ENCODE data around the gene TMEM54. TPM values are rescaled to one million over a fixed set of nuclear protein-coding genes. Genes with fewer than 3 reads are reported as not detected.
"Not testable (repeated sequence)": the region's sequence is repeated elsewhere in the genome, so short reads cannot be mapped to it uniquely, and the experiment has no call there.

The TMEM54 gene
- total and polyA plus RNA-seq, 7 experiments from 2014 or later = not detected

- no peaks in the 10 kb centered on the region for H3K27me3 ChIP-seq (ENCODE audit: control insufficient read depth in 2 of 2, insufficient read depth in 2 of 2, low read length in 2 of 2)
- Mint-ChIP-seq H3K27me3 (peaks cover 0 to 17% (median 5%) of the 10 kb centered on the region in 5 donors), H3K9me3 (no peaks in the 10 kb centered on the region), H3K4me1 (no peaks in the 10 kb centered on the region), H3K36me3 (no peaks in the 10 kb centered on the region), H3K4me3 (no peak overlapping the region), H3K27ac (no peak overlapping the region)
- no peak for ATAC-seq
- H3K4me1 ChIP-seq (ENCODE audit: control insufficient read depth in 2 of 2, insufficient read depth in 2 of 2, low read length in 2 of 2) = no peaks in the 10 kb centered on the region
- H3K36me3 ChIP-seq (ENCODE audit: control insufficient read depth in 2 of 3, insufficient read depth in 3 of 3, low read length in 3 of 3) = no peaks in the 10 kb centered on the region
- H3K9me3 ChIP-seq (ENCODE audit: control insufficient read depth in 2 of 3, low read length in 3 of 3) = no peaks in the 10 kb centered on the region
- H3K27ac ChIP-seq (ENCODE audit: low read depth, low read length) = no peak overlapping the region
- POLR2A ChIA-PET = no interaction called here
- no peak overlapping the region for H3K4me3 ChIP-seq (ENCODE audit: low read length)
- CTCF ChIA-PET = no interaction called here
- intact Hi-C loops (cut with micrococcal nuclease) = no loop called here
- DNase-seq = no peak
Measured at GRCh38 chr1:32910319-32910718, 9.1 kb upstream of the TMEM54 start.

GRCh38 chr1:32907435-32907834 is 6.2 kb upstream of the TMEM54 start:
- no peaks in the 10 kb centered on the region for H3K4me1 ChIP-seq (ENCODE audit: control insufficient read depth in 2 of 2, insufficient read depth in 2 of 2, low read length in 2 of 2)
- H3K27ac ChIP-seq (ENCODE audit: low read depth, low read length) = no peak overlapping the region
- no peaks in the 10 kb centered on the region for H3K36me3 ChIP-seq (ENCODE audit: control insufficient read depth in 2 of 3, insufficient read depth in 3 of 3, low read length in 3 of 3)
- Mint-ChIP-seq H3K27ac (no peak overlapping the region), H3K4me1 (no peaks in the 10 kb centered on the region), H3K9me3 (no peaks in the 10 kb centered on the region), H3K27me3 (peaks cover 9 to 36% (median 10%) of the 10 kb centered on the region in 5 donors), H3K4me3 (no peak overlapping the region), H3K36me3 (no peaks in the 10 kb centered on the region)
- ChIA-PET CTCF (no interaction called here), POLR2A (no interaction called here)
- H3K4me3 ChIP-seq (ENCODE audit: low read length) = no peak overlapping the region
- no peak for ATAC-seq
- DNase-seq = no peak
- intact Hi-C loops (cut with micrococcal nuclease) = no loop called here
- no peaks in the 10 kb centered on the region for H3K27me3 ChIP-seq (ENCODE audit: control insufficient read depth in 2 of 2, insufficient read depth in 2 of 2, low read length in 2 of 2)
- H3K9me3 ChIP-seq (ENCODE audit: control insufficient read depth in 2 of 3, low read length in 3 of 3) = no peaks in the 10 kb centered on the region

- no peak overlapping the region for H3K4me3 ChIP-seq (ENCODE audit: low read length)
- intact Hi-C loops (cut with micrococcal nuclease) = no loop called here
- no peak for DNase-seq
- H3K27ac Mint-ChIP-seq = no peak overlapping the region
- ChIA-PET POLR2A (no interaction called here), CTCF (no interaction called here)
- peaks cover 0 to 6% (median 2%) of the 10 kb centered on the region in 7 donors for H3K4me1 Mint-ChIP-seq
- H3K36me3 ChIP-seq (ENCODE audit: control insufficient read depth in 2 of 3, insufficient read depth in 3 of 3, low read length in 3 of 3) = no peaks in the 10 kb centered on the region
- ATAC-seq = no peak
- H3K4me3 Mint-ChIP-seq = no peak overlapping the region
- H3K36me3 Mint-ChIP-seq = no peaks in the 10 kb centered on the region
- H3K27me3 ChIP-seq (ENCODE audit: control insufficient read depth in 2 of 2, insufficient read depth in 2 of 2, low read length in 2 of 2) = no peaks in the 10 kb centered on the region
- H3K9me3 Mint-ChIP-seq = no peaks in the 10 kb centered on the region
- H3K27ac ChIP-seq (ENCODE audit: low read depth, low read length) = no peak overlapping the region
- H3K4me1 ChIP-seq (ENCODE audit: control insufficient read depth in 2 of 2, insufficient read depth in 2 of 2, low read length in 2 of 2) = no peaks in the 10 kb centered on the region
- H3K9me3 ChIP-seq (ENCODE audit: control insufficient read depth in 2 of 3, low read length in 3 of 3) = no peaks in the 10 kb centered on the region
- peaks cover 16 to 43% (median 18%) of the 10 kb centered on the region in 5 donors for H3K27me3 Mint-ChIP-seq
Measured at GRCh38 chr1:32906654-32907053, 5.5 kb upstream of the TMEM54 start.

- POLR2A ChIA-PET; DNase-seq; H3K36me3 Mint-ChIP-seq; H3K27me3 ChIP-seq (ENCODE audit: control insufficient read depth in 2 of 2, insufficient read depth in 2 of 2, low read length in 2 of 2); H3K4me1 ChIP-seq (ENCODE audit: control insufficient read depth in 2 of 2, insufficient read depth in 2 of 2, low read length in 2 of 2); H3K27ac ChIP-seq (ENCODE audit: low read depth, low read length); H3K9me3 ChIP-seq (ENCODE audit: control insufficient read depth in 2 of 3, low read length in 3 of 3); CTCF ChIA-PET; ATAC-seq; H3K4me3 Mint-ChIP-seq; H3K36me3 ChIP-seq (ENCODE audit: control insufficient read depth in 2 of 3, insufficient read depth in 3 of 3, low read length in 3 of 3); H3K27ac Mint-ChIP-seq; intact Hi-C loops (cut with micrococcal nuclease); H3K9me3 Mint-ChIP-seq; H3K4me1 Mint-ChIP-seq; H3K4me3 ChIP-seq (ENCODE audit: low read length): not testable (repeated sequence)
- H3K27me3 Mint-ChIP-seq = peaks cover 20 to 49% (median 22%) of the 10 kb centered on the region in 5 donors
Measured at GRCh38 chr1:32905588-32905987, 4.4 kb upstream of the TMEM54 start.

GRCh38 chr1:32904797-32905196 is 3.6 kb upstream of the TMEM54 start:
- no peaks in the 10 kb centered on the region for H3K36me3 Mint-ChIP-seq
- Histone ChIP-seq H3K27me3 (ENCODE audit: control insufficient read depth in 2 of 2, insufficient read depth in 2 of 2, low read length in 2 of 2) (peaks cover 0 to 9% of the 10 kb centered on the region in 2 donors), H3K4me3 (ENCODE audit: low read length) (no peak overlapping the region), H3K36me3 (ENCODE audit: control insufficient read depth in 2 of 3, insufficient read depth in 3 of 3, low read length in 3 of 3) (no peaks in the 10 kb centered on the region), H3K27ac (ENCODE audit: low read depth, low read length) (no peak overlapping the region), H3K9me3 (ENCODE audit: control insufficient read depth in 2 of 3, low read length in 3 of 3) (no peaks in the 10 kb centered on the region), H3K4me1 (ENCODE audit: control insufficient read depth in 2 of 2, insufficient read depth in 2 of 2, low read length in 2 of 2) (peaks cover 0 to 5% of the 10 kb centered on the region in 2 donors)
- intact Hi-C loops (cut with micrococcal nuclease) = no loop called here
- DNase-seq = no peak
- H3K4me1 Mint-ChIP-seq = peaks cover 0 to 11% (median 8%) of the 10 kb centered on the region in 7 donors
- CTCF ChIA-PET = interaction anchor here (0.5 kb wide), 1 partner anchor 13 kb away, joined by 3 read pairs; no protein-coding TSS in a partner anchor
- no peak overlapping the region for H3K4me3 Mint-ChIP-seq
- ATAC-seq = no peak
- no peaks in the 10 kb centered on the region for H3K9me3 Mint-ChIP-seq
- H3K27ac Mint-ChIP-seq = no peak overlapping the region
- peaks cover 24 to 57% (median 26%) of the 10 kb centered on the region in 5 donors for H3K27me3 Mint-ChIP-seq
- POLR2A ChIA-PET = no interaction called here

- H3K4me3 ChIP-seq (ENCODE audit: low read length) = no peak overlapping the region
- CTCF ChIA-PET = interaction anchor here (0.5 kb wide), 1 partner anchor 12 kb away, joined by 3 read pairs; no protein-coding TSS in a partner anchor
- H3K36me3 ChIP-seq (ENCODE audit: control insufficient read depth in 2 of 3, insufficient read depth in 3 of 3, low read length in 3 of 3) = no peaks in the 10 kb centered on the region
- H3K9me3 Mint-ChIP-seq = no peaks in the 10 kb centered on the region
- intact Hi-C loops (cut with micrococcal nuclease) = no loop called here
- DNase-seq (no peak), ATAC-seq (no peak)
- H3K4me3 Mint-ChIP-seq = no peak overlapping the region
- H3K27ac ChIP-seq (ENCODE audit: low read depth, low read length) = no peak overlapping the region
- peaks cover 0 to 11% of the 10 kb centered on the region in 2 donors for H3K27me3 ChIP-seq (ENCODE audit: control insufficient read depth in 2 of 2, insufficient read depth in 2 of 2, low read length in 2 of 2)
- H3K27ac Mint-ChIP-seq = no peak overlapping the region
- H3K9me3 ChIP-seq (ENCODE audit: control insufficient read depth in 2 of 3, low read length in 3 of 3) = no peaks in the 10 kb centered on the region
- peaks cover 26 to 61% (median 30%) of the 10 kb centered on the region in 5 donors for H3K27me3 Mint-ChIP-seq
- POLR2A ChIA-PET = no interaction called here
- H3K4me1 ChIP-seq (ENCODE audit: control insufficient read depth in 2 of 2, insufficient read depth in 2 of 2, low read length in 2 of 2) = peaks cover 0 to 5% of the 10 kb centered on the region in 2 donors
- no peaks in the 10 kb centered on the region for H3K36me3 Mint-ChIP-seq
- peaks cover 0 to 11% (median 8%) of the 10 kb centered on the region in 7 donors for H3K4me1 Mint-ChIP-seq
Measured at GRCh38 chr1:32903991-32904785, 3.0 kb upstream of the TMEM54 start.

- H3K4me3 ChIP-seq (ENCODE audit: low read length) = no peak overlapping the region
- intact Hi-C loops (cut with micrococcal nuclease) = no loop called here
- DNase-seq (no peak), ATAC-seq (no peak)
- Mint-ChIP-seq H3K36me3 (no peaks in the 10 kb centered on the region), H3K9me3 (no peaks in the 10 kb centered on the region), H3K4me1 (peaks cover 0 to 11% (median 8%) of the 10 kb centered on the region in 7 donors), H3K4me3 (peak overlapping the region in 8 of 10 donors; percentile 8 to 83 (median 70)), H3K27ac (no peak overlapping the region), H3K27me3 (peaks cover 38 to 65% (median 40%) of the 10 kb centered on the region in 5 donors)
- POLR2A ChIA-PET = no interaction called here
- H3K9me3 ChIP-seq (ENCODE audit: control insufficient read depth in 2 of 3, low read length in 3 of 3) = no peaks in the 10 kb centered on the region
- H3K4me1 ChIP-seq (ENCODE audit: control insufficient read depth in 2 of 2, insufficient read depth in 2 of 2, low read length in 2 of 2) = peaks cover 0 to 5% of the 10 kb centered on the region in 2 donors
- CTCF ChIA-PET = interaction anchor here (0.7 kb wide), 1 partner anchor 692 kb away, joined by 3 read pairs; no protein-coding TSS in a partner anchor
- peaks cover 0 to 11% of the 10 kb centered on the region in 2 donors for H3K27me3 ChIP-seq (ENCODE audit: control insufficient read depth in 2 of 2, insufficient read depth in 2 of 2, low read length in 2 of 2)
- no peak overlapping the region for H3K27ac ChIP-seq (ENCODE audit: low read depth, low read length)
- no peaks in the 10 kb centered on the region for H3K36me3 ChIP-seq (ENCODE audit: control insufficient read depth in 2 of 3, insufficient read depth in 3 of 3, low read length in 3 of 3)
Measured at GRCh38 chr1:32902535-32902920, 1.3 kb upstream of the TMEM54 start.
